Peyer's patch (tissue), 4 donors: ENCODE measurements around the gene SULT1C4.

ENCODE experiments used
- CTCF ChIP-seq, 6 experiments: fragments of 450-650 bp in 4 of 6; fragments of 200-600 bp in 2 of 6; sonication (generic) in 1 of 6; IDR thresholded peaks; one replicate each; pipeline ENCODE4 v1.5.1; 2017 to 2019; ENCODE audit warnings: antibody characterized with exemption in 6 of 6, mild to moderate bottlenecking in 3 of 6, moderate library complexity in 1 of 6
- POLR2A ChIP-seq, 2 donors: fragments of 450-650 bp; IDR thresholded peaks; one replicate each; pipeline ENCODE4 v1.5.1; 2017; ENCODE audit warnings: antibody characterized with exemption in 2 of 2, mild to moderate bottlenecking in 2 of 2, moderate library complexity in 2 of 2

- TF ChIP-seq CTCF (IDR thresholded peaks at IDR 0.05) (no peak), POLR2A (IDR thresholded peaks at IDR 0.05) (no peak)
These were observed 30.0 kb upstream of the SULT1C4 start for GRCh38 chr2:108347786-108348185.
